ENCODE results near the gene TIGIT. TPM values are rescaled to one million over a fixed set of nuclear protein-coding genes. Genes with fewer than 3 reads are reported as not detected.

Gene TIGIT
- total and polyA plus RNA-seq, 10 of the 15 experiments (the other 5 are each of a cell fraction or from before 2014, with no cell fraction given): 0.08 to 4.7 (median 0.94) TPM

DNA sequence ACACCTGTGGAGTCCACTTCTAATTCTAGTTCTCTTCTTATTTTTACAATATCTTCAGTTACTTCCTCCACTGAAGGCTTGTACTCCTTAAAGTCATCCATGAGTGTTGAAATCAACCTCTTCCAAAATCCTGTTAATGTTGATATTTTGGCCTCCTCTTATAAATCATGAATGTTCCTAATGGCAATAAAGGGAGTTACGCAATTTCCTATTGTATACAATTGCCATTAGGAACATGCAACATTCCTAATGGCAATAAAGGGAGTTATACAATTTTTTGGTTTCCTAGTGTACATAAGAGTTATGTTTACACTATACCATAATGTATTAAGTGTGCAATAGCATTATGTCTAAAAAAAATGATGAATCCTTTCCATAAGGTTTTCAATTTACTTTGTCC, 9.2 kb upstream of the TIGIT start:
- Histone ChIP-seq H4K20me1 (ENCODE audit: control insufficient read depth, insufficient read depth) (no peaks in the 10 kb centered on the region), H2AFZ (ENCODE audit: control insufficient read depth, low read depth, low read length) (no peak overlapping the region), H3K4me2 (ENCODE audit: control insufficient read depth, insufficient read depth) (no peak overlapping the region), H3K4me3 (no peak overlapping the region), H3K27ac (ENCODE audit: control insufficient read depth, insufficient read depth) (no peak overlapping the region), H3K79me2 (ENCODE audit: control insufficient read depth, insufficient read depth, low read length) (no peaks in the 10 kb centered on the region), H3K4me1 (ENCODE audit: control insufficient read depth, insufficient read depth, low read length) (no peaks in the 10 kb centered on the region), H3K27me3 (replicated peaks in 1 of 2; ENCODE audit: control insufficient read depth in 2 of 2, insufficient read depth in 2 of 2, low read length in 1 of 2) (no peaks in the 10 kb centered on the region), H3K36me3 (ENCODE audit: control insufficient read depth in 2 of 2, insufficient read depth in 2 of 2, low read length in 1 of 2) (no peaks in the 10 kb centered on the region), H3K9ac (ENCODE audit: control insufficient read depth, insufficient read depth, low read length) (no peak overlapping the region), H3K9me3 (replicated peaks; ENCODE audit: control insufficient read depth, insufficient read depth, low read length) (no peaks in the 10 kb centered on the region)
- BruUV-seq (replicated peaks): no TSS peak
- intact Hi-C loops (cut with micrococcal nuclease; ENCODE audit: unreplicated experiment) (no loop called here), in situ Hi-C loops (cut with MboI) (no loop called here)
- DNase-seq (ENCODE audit: low read depth, low spot score) (no peak), ATAC-seq (no peak), FAIRE-seq (no peak)
- POLR2A ChIA-PET: no interaction called here
- RAD21 ChIA-PET (ENCODE audit: unreplicated experiment): interaction anchor here (1.0 to 1.2 kb wide), 3 partner anchors 111 to 163 kb away, joined by 3 read pairs; no protein-coding TSS in a partner anchor
- WGBS (ENCODE audit: insufficient coverage, insufficient replicate concordance, low lambda C conversion rate, missing lambda C conversion rate): 95% methylated on average over 1 of the region's 1 CpG
- TF ChIP-seq CHD4 (IDR thresholded peaks at IDR 0.05) (no peak), KDM1A (IDR thresholded peaks at IDR 0.05; ENCODE audit: borderline replicate concordance) (no peak), IRF4 (IDR thresholded peaks at IDR 0.05; ENCODE audit: low read depth, low read length) (no peak), MXI1 (IDR thresholded peaks at IDR 0.05; ENCODE audit: low read depth, low read length) (no peak)
- TF ChIP-seq, protein P1, sequence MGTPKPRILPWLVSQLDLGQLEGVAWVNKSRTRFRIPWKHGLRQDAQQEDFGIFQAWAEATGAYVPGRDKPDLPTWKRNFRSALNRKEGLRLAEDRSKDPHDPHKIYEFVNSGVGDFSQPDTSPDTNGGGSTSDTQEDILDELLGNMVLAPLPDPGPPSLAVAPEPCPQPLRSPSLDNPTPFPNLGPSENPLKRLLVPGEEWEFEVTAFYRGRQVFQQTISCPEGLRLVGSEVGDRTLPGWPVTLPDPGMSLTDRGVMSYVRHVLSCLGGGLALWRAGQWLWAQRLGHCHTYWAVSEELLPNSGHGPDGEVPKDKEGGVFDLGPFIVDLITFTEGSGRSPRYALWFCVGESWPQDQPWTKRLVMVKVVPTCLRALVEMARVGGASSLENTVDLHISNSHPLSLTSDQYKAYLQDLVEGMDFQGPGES (IDR thresholded peaks at IDR 0.05): no peak
- TF ChIP-seq, protein P2, sequence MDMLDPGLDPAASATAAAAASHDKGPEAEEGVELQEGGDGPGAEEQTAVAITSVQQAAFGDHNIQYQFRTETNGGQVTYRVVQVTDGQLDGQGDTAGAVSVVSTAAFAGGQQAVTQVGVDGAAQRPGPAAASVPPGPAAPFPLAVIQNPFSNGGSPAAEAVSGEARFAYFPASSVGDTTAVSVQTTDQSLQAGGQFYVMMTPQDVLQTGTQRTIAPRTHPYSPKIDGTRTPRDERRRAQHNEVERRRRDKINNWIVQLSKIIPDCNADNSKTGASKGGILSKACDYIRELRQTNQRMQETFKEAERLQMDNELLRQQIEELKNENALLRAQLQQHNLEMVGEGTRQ (IDR thresholded peaks at IDR 0.05; ENCODE audit: borderline replicate concordance, low read depth, low read length): no peak
- SMC1A ChIA-PET (ENCODE audit: uncharacterized antibody, unreplicated experiment): interaction anchor here (0.5 to 2.1 kb wide), 6 partner anchors 10 to 132 kb away, joined by 3 to 6 read pairs (median 4); no protein-coding TSS in a partner anchor
- CTCF ChIA-PET: interaction anchor here (1.4 to 7.5 kb wide), 3 partner anchors 124 to 135 kb away, joined by 3 to 131 read pairs (median 7); no protein-coding TSS in a partner anchor

All from GM12878 (cell line).